H1 (cell line): ENCODE measurements around the gene LDLRAD4. TPM values are rescaled to one million over a fixed set of nuclear protein-coding genes. Genes with fewer than 3 reads are reported as not detected.

Experiments used
- CTCF ChIA-PET: fragments of 300-600 bp; sonication (Branson Sonifier 250); formaldehyde crosslinking; loops from one replicate; lab custom pipeline; 2021; ENCODE audit not compliant: partially characterized antibody; lab: Charles Lee
- POLR2A ChIA-PET: fragments of 300-600 bp; sonication (Branson Sonifier 250); formaldehyde crosslinking; loops from one replicate; lab custom pipeline; 2021; ENCODE audit warnings: inconsistent platforms; ENCODE audit not compliant: partially characterized antibody; lab: Charles Lee
- DNase-seq, 2 experiments: peaks; one replicate each; pipeline versions ENCODE4 v3.0.0 to v3.0.0-alpha.2; 2010 to 2022; ENCODE audit warnings: low spot score in 2 of 2, low read depth in 1 of 2, mixed read lengths in 1 of 2
- FAIRE-seq: peaks from 2 replicates; lab custom pipeline; 2011; peaks lifted over from hg19 to GRCh38; lab: Jason Lieb, UNC
- H2AFZ ChIP-seq: 2 replicates; pipeline ENCODE4 v1.8.1; 2012; ENCODE audit warnings: low read length, inconsistent platforms
- H2AK5ac ChIP-seq: 2 replicates; pipeline ENCODE4 v1.6.1; 2013; ENCODE audit warnings: low read depth, low read length
- H2BK120ac ChIP-seq: replicated peaks from 2 replicates; pipeline ENCODE3; 2013; ENCODE audit warnings: low read depth, low read length, inconsistent platforms
- H2BK12ac ChIP-seq: 2 replicates; pipeline ENCODE4 v1.6.1; 2013; ENCODE audit warnings: low read depth, low read length
- H2BK15ac ChIP-seq: 2 replicates; pipeline ENCODE4 v1.6.1; 2013; ENCODE audit warnings: low read length
- H2BK20ac ChIP-seq: 2 replicates; pipeline ENCODE4 v1.6.1; 2013; ENCODE audit warnings: low read length
- H2BK5ac ChIP-seq: 2 replicates; pipeline ENCODE4 v1.6.1; 2013; ENCODE audit warnings: low read depth, low read length
- H3K14ac ChIP-seq: 2 replicates; pipeline ENCODE4 v1.6.1; 2013; ENCODE audit warnings: inconsistent platforms; ENCODE audit not compliant: insufficient read length
- H3K18ac ChIP-seq: 2 replicates; pipeline ENCODE4 v1.6.1; 2013; ENCODE audit warnings: low read length; ENCODE audit errors: extremely low read depth
- H3K23ac ChIP-seq: 2 replicates; pipeline ENCODE4 v1.6.1; 2013; ENCODE audit warnings: inconsistent platforms; ENCODE audit not compliant: insufficient read length
- H3K23me2 ChIP-seq: 2 replicates; pipeline ENCODE4 v1.6.1; 2013; ENCODE audit warnings: low read depth, low read length
- H3K27ac ChIP-seq: 2 replicates; pipeline ENCODE4 v1.6.1; 2011; ENCODE audit warnings: low read depth, low read length, inconsistent platforms
- H3K27me3 ChIP-seq, 4 experiments: replicated peaks in 1 of 4; 1 replicate in 1 of 4; 2 replicates in 3 of 4; pipeline versions ENCODE4 v1.6.1 to v1.8.1; 2011 to 2013; ENCODE audit warnings: low read length in 3 of 4, mild to moderate bottlenecking in 3 of 4, inconsistent platforms in 2 of 4, mixed read lengths in 2 of 4, moderate library complexity in 1 of 4; ENCODE audit not compliant: control insufficient read depth in 3 of 4, insufficient read depth in 3 of 4; ENCODE audit errors: extremely low read depth in 1 of 4
- H3K36me3 ChIP-seq, 4 experiments: 2 replicates each; pipeline versions ENCODE4 v1.6.1 to v1.8.1; 2011 to 2013; ENCODE audit warnings: mild to moderate bottlenecking in 4 of 4, low read length in 3 of 4, moderate library complexity in 2 of 4, control low read depth in 1 of 4, inconsistent platforms in 1 of 4; ENCODE audit not compliant: insufficient read depth in 4 of 4, control insufficient read depth in 2 of 4
- H3K4ac ChIP-seq: replicated peaks from 2 replicates; pipeline ENCODE3; 2013; ENCODE audit warnings: low read length, low read depth, mixed read lengths, inconsistent platforms; ENCODE audit not compliant: insufficient read length
- H3K4me1 ChIP-seq, 4 experiments: replicated peaks in 1 of 4; 1 replicate in 1 of 4; 2 replicates in 3 of 4; pipeline versions ENCODE4 v1.6.1 to v1.8.1; 2011 to 2013; ENCODE audit warnings: low read length in 3 of 4, inconsistent platforms in 2 of 4, mixed read lengths in 1 of 4; ENCODE audit not compliant: insufficient read depth in 4 of 4, control insufficient read depth in 3 of 4
- H3K4me2 ChIP-seq, 2 experiments: 2 replicates each; pipeline versions ENCODE4 v1.6.1 to v1.8.1; 2011 to 2013; ENCODE audit warnings: low read depth in 2 of 2, low read length in 2 of 2, control low read depth in 1 of 2, inconsistent platforms in 1 of 2, mild to moderate bottlenecking in 1 of 2; ENCODE audit not compliant: insufficient read depth in 1 of 2
- H3K4me3 ChIP-seq, 4 experiments: fragments of 200-600, 300-600 bp in 1 of 4; sonication (generic), shearing (Covaris generic), sonication (Bioruptor Twin) in 1 of 4; 2 replicates each; pipeline versions ENCODE4 v1.5.1 to v1.8.1; 2011 to 2016; ENCODE audit warnings: low read length in 4 of 4, low read depth in 3 of 4, control low read depth in 2 of 4, inconsistent platforms in 2 of 4, mild to moderate bottlenecking in 2 of 4, mixed read lengths in 1 of 4, moderate library complexity in 1 of 4; ENCODE audit not compliant: insufficient read depth in 2 of 4; ENCODE audit errors: extremely low read depth in 1 of 4
- H3K56ac ChIP-seq: replicated peaks from 2 replicates; pipeline ENCODE3; 2013; ENCODE audit warnings: low read depth, mild to moderate bottlenecking, mixed read lengths, low read length, inconsistent platforms; ENCODE audit not compliant: insufficient read length
- H3K79me1 ChIP-seq: 2 replicates; pipeline ENCODE4 v1.6.1; 2013; ENCODE audit warnings: low read depth, low read length, control low read depth
- H3K79me2 ChIP-seq, 2 experiments: 2 replicates each; pipeline versions ENCODE4 v1.6.1 to v1.8.1; 2012 to 2013; ENCODE audit warnings: low read length in 2 of 2, mild to moderate bottlenecking in 2 of 2, inconsistent platforms in 1 of 2; ENCODE audit not compliant: insufficient read depth in 2 of 2, control insufficient read depth in 1 of 2
- H3K9ac ChIP-seq, 4 experiments: replicated peaks in 1 of 4; 1 replicate in 1 of 4; 2 replicates in 3 of 4; pipeline versions ENCODE4 v1.6.1 to v1.8.1; 2011 to 2013; ENCODE audit warnings: low read depth in 3 of 4, low read length in 3 of 4, control low read depth in 2 of 4, mild to moderate bottlenecking in 2 of 4, moderate library complexity in 2 of 4, inconsistent platforms in 1 of 4; ENCODE audit errors: extremely low read depth in 1 of 4
- H3K9me3 ChIP-seq, 2 experiments: 2 replicates each; pipeline versions ENCODE4 v1.6.1 to v1.8.1; 2012 to 2013; ENCODE audit warnings: mild to moderate bottlenecking in 2 of 2, moderate library complexity in 2 of 2, control low read depth in 1 of 2, inconsistent platforms in 1 of 2, low read depth in 1 of 2, low read length in 1 of 2, mixed read lengths in 1 of 2; ENCODE audit not compliant: insufficient read depth in 2 of 2
- H4K20me1 ChIP-seq, 2 experiments: replicated peaks in 1 of 2; 2 replicates each; pipeline versions ENCODE3 to v1.8.1; 2011 to 2013; ENCODE audit warnings: inconsistent platforms in 2 of 2, low read length in 2 of 2, mild to moderate bottlenecking in 1 of 2; ENCODE audit not compliant: insufficient read depth in 2 of 2, control insufficient read depth in 1 of 2
- H4K5ac ChIP-seq: 2 replicates; pipeline ENCODE4 v1.6.1; 2013; ENCODE audit warnings: low read length, low read depth, mixed read lengths, inconsistent platforms; ENCODE audit not compliant: insufficient read length
- H4K8ac ChIP-seq: 2 replicates; pipeline ENCODE4 v1.8.0; 2013; ENCODE audit warnings: mild to moderate bottlenecking, moderate library complexity, low read length, inconsistent platforms; ENCODE audit not compliant: insufficient read depth; ENCODE audit errors: extremely low read depth
- H4K91ac ChIP-seq: replicated peaks from 2 replicates; pipeline ENCODE3; 2013; ENCODE audit warnings: low read length, mixed read lengths, inconsistent platforms; ENCODE audit not compliant: insufficient read length
- ASH2L ChIP-seq: fragments of 200-600, 300-600 bp; sonication (generic); IDR thresholded peaks from one replicate; pipeline ENCODE4 v1.7.1; 2017; ENCODE audit warnings: low read length
- CBX5 ChIP-seq: fragments of 300-800, 300-1000 bp; sonication (generic); IDR thresholded peaks from 2 replicates; pipeline ENCODE4 v1.7.1; 2016; ENCODE audit warnings: antibody characterized with exemption, low read length, low read depth
- CEBPB ChIP-seq: IDR thresholded peaks from 2 replicates; pipeline ENCODE4 v1.6.1; 2012; ENCODE audit warnings: low read depth, low read length
- CHD2 ChIP-seq: IDR thresholded peaks from 2 replicates; pipeline ENCODE4 v1.6.1; 2012; ENCODE audit warnings: low read length, improper control_type of control experiment
- EZH2 ChIP-seq: fragments of 200-600 bp; sonication (generic); IDR thresholded peaks from 2 replicates; pipeline ENCODE4 v1.7.1; 2012; ENCODE audit warnings: low read depth, mild to moderate bottlenecking, moderate library complexity, low read length, inconsistent platforms; ENCODE audit not compliant: severe bottlenecking
- GABPA ChIP-seq: IDR thresholded peaks from 2 replicates; pipeline ENCODE4 v1.6.1; 2011; ENCODE audit warnings: mild to moderate bottlenecking, low read length, moderate library complexity, borderline replicate concordance; ENCODE audit not compliant: insufficient read depth
- JUN ChIP-seq: IDR thresholded peaks from 2 replicates; pipeline ENCODE4 v1.6.1; 2011; ENCODE audit warnings: low read depth, mild to moderate bottlenecking, improper control_type of control experiment, low read length
- KDM1A ChIP-seq: fragments of 200-600, 300-600 bp; sonication (generic); IDR thresholded peaks from 2 replicates; pipeline ENCODE4 v1.7.1; 2016; ENCODE audit warnings: mild to moderate bottlenecking, low read length, borderline replicate concordance
- PHF8 ChIP-seq: fragments of 200-600 bp; sonication (generic); conservative IDR thresholded peaks from 2 replicates; pipeline ENCODE4 v1.7.1; 2012; ENCODE audit warnings: low read depth, mild to moderate bottlenecking, inconsistent platforms, low read length, moderate library complexity
- RXRA ChIP-seq: IDR thresholded peaks from 2 replicates; pipeline ENCODE4 v1.6.1; 2011; ENCODE audit warnings: low read depth, mild to moderate bottlenecking, low read length, moderate library complexity; ENCODE audit not compliant: insufficient read depth
- SIRT6 ChIP-seq: IDR thresholded peaks from one replicate; pipeline ENCODE4 v1.7.1; 2012; ENCODE audit warnings: low read length, inconsistent platforms
- SIX5 ChIP-seq: IDR thresholded peaks from 2 replicates; pipeline ENCODE4 v1.6.1; 2011; ENCODE audit warnings: mild to moderate bottlenecking, low read depth, low read length
- SRF ChIP-seq: IDR thresholded peaks from 2 replicates; pipeline ENCODE4 v1.6.1; 2011; ENCODE audit warnings: mild to moderate bottlenecking, low read depth, low read length, moderate library complexity
- TEAD4 ChIP-seq: IDR thresholded peaks from 2 replicates; pipeline ENCODE4 v1.6.1; 2012; ENCODE audit warnings: low read depth, low read length, inconsistent platforms, mixed read lengths
- WGBS, 2 experiments: shearing (Covaris generic) in 1 of 2; methylation state at CpG; one replicate each; pipeline versions ENCODE4 v1.1.6 to v1.1.7; 2013 to 2015; ENCODE audit warnings: low lambda C conversion rate in 2 of 2, mixed read lengths in 2 of 2, inconsistent platforms in 1 of 2, low coverage in 1 of 2, missing lambda C conversion rate in 1 of 2; ENCODE audit not compliant: insufficient replicate concordance in 2 of 2, insufficient coverage in 1 of 2, insufficient read length in 1 of 2; ENCODE audit errors: extremely low coverage in 1 of 2, missing lambda C conversion rate in 1 of 2; 5-methylcytosine and 5-hydroxymethylcytosine counted together
- polyA plus RNA-seq, 7 experiments: library from polyadenylated mRNA; depleted of rRNA in 3 of 7; stranded (reverse) in 5 of 7; unstranded in 2 of 7; fragments of >200 nt in 5 of 7; fragments of 200-250 nt in 2 of 7; gene quantifications; 1 replicate in 5 of 7; 2 replicates in 1 of 7; 4 replicates in 1 of 7; pipeline versions ENCODE4 v1.2.1 to v1.2.3, GENCODE V29; 2011 to 2013; ENCODE audit warnings: missing spikeins in 2 of 7, mixed read lengths in 2 of 7
- total RNA-seq: library from RNA; stranded (reverse); fragmentation: NEBNext Ultra II Directional; extraction: Animal tissue kit (Norgen Biotek cat#: 25700); gene quantifications from 2 replicates; pipeline ENCODE4 v1.2.1, GENCODE V29; 2021
- TF ChIP-seq, protein P1 (sequence below): IDR thresholded peaks from 2 replicates; pipeline ENCODE4 v1.6.1; 2011; ENCODE audit warnings: low read depth, mild to moderate bottlenecking, low read length; ENCODE audit not compliant: insufficient read depth

LDLRAD4 gene
- total and polyA plus RNA-seq, 2 of the 8 experiments (the other 6 are each of a cell fraction or from before 2014, with no cell fraction given) = 0.77 to 1.4 TPM

DNA sequence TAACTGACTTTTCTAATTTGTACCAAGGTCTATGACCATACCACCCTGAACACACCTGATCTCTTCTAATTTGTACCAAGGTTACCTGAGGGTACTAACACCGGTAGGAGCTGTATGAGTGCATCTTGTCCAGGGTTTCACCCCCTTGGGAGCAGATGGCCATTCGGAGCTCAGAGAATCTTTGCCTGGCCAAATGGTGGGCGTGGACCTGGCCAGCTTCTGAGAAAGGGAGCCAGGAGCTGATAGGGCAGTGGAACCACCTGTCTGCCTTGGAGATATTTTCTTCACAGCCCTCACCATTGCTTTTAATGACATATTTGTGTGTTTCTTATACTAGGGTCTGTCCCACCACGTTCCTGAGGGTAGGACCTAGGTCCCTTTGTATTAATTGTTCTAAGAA, 188.9 kb downstream of the LDLRAD4 start:
- Histone ChIP-seq H3K23ac (no peak overlapping the region), H2BK20ac (no peak overlapping the region), H3K36me3 (no peaks in the 10 kb centered on the region), H3K4ac (no peak overlapping the region), H3K4me2 (no peak overlapping the region), H2BK120ac (no peak overlapping the region), H3K9me3 (0 out of 4 replicates have a peak, but pooled peaks cover 0 to 3% of the 10 kb centered on the region in 2 experiments), H3K79me1 (no peaks in the 10 kb centered on the region), H2AFZ (no peak overlapping the region), H3K14ac (no peak overlapping the region), H2AK5ac (no peak overlapping the region), H3K27me3 (no peaks in the 10 kb centered on the region), H3K4me1 (no peaks in the 10 kb centered on the region), H3K18ac (no peak overlapping the region), H2BK5ac (no peak overlapping the region), H2BK12ac (no peak overlapping the region), H3K79me2 (no peaks in the 10 kb centered on the region), H3K56ac (no peak overlapping the region), H3K27ac (no peak overlapping the region), H4K5ac (no peak overlapping the region), H4K8ac (no peak overlapping the region), H3K4me3 (no peak overlapping the region), H4K91ac (no peak overlapping the region), H3K23me2 (no peaks in the 10 kb centered on the region), H3K9ac (no peak overlapping the region), H2BK15ac (no peak overlapping the region), H4K20me1 (no peaks in the 10 kb centered on the region)
- DNase-seq = no peak
- ChIA-PET POLR2A (no interaction called here), CTCF (interaction anchor here (2.5 kb wide), 1 partner anchor 14 kb away, joined by 6 read pairs; no protein-coding TSS in a partner anchor)
- WGBS, 2 experiments = 89% methylated on average over 4 of the region's 4 CpGs; no CpG with 5 or more reads in 1 of the 2 experiments
- FAIRE-seq = no peak
- TF ChIP-seq PHF8 = no peak
- TF ChIP-seq CHD2 = no peak
- TF ChIP-seq GABPA = no peak
- TF ChIP-seq JUN = no peak
- TF ChIP-seq SIRT6 = no peak
- TF ChIP-seq RXRA = no peak
- TF ChIP-seq CBX5 = no peak
- no peak for TF ChIP-seq ASH2L
- TF ChIP-seq SRF = no peak
- no peak for TF ChIP-seq EZH2
- TF ChIP-seq CEBPB = no peak
- no peak for TF ChIP-seq TEAD4
- TF ChIP-seq, protein P1, sequence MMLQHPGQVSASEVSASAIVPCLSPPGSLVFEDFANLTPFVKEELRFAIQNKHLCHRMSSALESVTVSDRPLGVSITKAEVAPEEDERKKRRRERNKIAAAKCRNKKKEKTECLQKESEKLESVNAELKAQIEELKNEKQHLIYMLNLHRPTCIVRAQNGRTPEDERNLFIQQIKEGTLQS = no peak
- no peak for TF ChIP-seq SIX5
- TF ChIP-seq KDM1A = no peak
